ENCODE data around the gene GRIA1.

GRIA1 gene

DNA sequence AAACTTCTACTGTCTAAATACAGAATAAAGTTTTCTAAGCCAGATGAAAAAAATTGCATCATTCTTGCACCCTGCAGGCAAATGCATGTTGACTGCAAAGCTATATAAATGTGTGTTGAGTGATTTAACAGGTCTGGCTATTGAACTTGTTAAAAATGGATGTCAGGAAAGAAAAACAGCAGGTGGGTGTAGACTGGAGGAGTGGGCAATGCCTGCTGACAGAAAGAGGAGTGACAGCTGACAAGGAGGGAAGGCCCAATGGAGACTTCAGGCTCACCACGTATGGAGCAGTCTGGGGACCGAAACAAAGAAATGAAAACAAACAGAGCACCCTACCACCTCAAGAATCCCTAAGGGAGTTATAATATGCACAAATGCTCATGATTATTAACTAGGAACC lies 127.8 kb downstream of the GRIA1 start:
- DNase-seq = no peak

DNA sequence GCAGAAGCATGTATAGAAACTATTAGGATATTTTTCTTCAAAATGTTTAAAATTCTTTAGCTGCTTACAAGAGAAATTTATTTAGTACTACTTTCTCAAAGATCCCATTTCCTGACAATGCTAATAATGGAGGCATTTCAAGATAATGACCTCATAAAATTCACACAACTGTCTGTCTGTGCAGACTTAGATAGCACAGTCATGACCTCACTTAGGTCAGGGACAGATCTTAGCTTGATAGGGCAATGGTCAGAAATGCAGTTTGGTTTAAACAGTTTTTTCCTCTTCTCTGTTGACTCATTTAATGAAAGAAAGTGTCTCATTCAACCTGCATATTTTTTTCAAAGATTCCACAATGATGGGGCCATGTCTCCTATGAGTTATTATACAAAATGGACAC lies 128.4 kb downstream of the GRIA1 start:
- no peak for DNase-seq

DNA sequence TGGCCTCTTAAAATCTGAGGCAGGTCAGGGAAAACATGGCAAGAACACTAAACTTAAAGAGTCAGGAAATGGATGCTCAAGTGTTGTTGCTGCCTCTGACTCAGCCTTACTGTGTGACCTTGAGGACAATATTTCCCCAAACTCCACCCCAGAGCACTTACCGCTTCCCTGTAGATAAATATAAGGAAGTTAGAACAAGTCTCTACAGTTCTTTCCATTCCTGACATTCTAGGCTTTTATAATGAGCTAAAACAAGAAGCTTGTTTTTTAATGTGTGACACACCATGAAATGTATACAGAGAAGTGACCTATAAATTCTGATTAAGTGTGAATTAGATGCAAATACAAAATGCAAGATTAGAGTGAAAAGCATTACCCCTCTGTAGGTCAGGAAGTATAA lies 129.3 kb downstream of the GRIA1 start:
- no peak for DNase-seq

DNA sequence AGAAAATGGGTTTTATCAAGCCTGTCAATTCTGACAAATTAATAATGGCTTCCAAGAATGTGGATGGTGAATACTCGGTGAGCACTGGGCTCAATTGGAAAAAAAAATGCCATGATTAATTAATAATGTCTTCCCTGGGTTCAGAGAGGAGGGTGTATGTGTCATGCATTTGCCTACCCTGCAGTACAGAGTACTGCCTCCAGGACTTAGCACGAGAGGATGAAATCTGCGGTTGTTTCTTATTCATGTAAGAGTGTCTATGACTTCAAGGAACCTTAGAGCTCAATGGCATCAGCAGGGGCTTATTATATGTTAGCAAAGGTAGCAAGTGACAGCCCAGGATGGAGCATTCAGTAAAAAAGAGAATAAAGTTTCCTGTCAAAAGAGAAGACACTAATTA lies 132.7 kb downstream of the GRIA1 start:
- DNase-seq = no peak

DNA sequence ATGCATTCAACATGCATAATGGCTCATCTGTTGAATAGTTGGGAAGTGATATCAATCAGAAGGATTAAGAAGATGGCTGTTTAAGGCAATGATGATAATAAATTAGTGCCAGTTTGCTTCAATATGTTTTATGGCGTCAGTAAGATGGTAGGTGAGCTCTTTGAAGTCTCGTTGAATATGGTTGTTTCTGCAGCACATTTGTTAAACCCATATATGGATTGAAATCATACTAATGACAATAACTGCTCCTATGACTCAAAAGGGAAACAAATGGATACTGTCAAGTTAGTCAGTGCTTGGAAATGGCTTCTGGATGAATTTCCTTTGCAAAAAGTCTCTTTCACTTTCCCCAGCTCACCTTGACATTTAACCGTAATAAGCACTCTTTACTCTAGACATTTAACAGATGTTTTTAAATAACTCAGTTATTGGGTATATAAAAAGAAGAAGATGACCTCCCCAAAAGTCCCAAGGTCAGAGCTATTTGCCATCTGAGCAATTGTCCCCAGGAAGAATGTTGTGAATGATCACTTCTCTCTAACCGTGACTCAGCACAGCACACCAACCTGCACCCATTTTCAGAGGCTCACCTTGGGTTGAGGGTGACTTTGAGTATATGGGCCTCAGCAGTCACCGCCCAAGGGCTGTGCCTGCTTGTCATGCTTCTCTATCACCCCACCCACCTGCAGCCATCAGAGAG lies 133.4 kb downstream of the GRIA1 start:
- DNase-seq = no peak

DNA sequence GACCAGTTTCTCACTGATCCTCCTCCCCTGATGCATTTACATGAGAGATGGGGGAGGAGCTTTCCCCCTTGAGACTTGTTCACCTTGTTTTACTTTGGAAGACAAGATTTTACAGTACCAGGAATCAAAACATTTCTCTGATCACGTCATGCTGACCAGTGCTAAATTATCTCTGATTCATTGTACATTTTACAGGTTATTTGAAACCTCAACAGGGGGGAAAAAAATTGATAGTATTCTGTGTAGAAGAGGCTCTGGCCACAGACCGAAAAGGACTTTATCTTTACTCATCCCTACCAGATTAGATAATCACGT lies 133.9 kb downstream of the GRIA1 start:
- DNase-seq = no peak

DNA sequence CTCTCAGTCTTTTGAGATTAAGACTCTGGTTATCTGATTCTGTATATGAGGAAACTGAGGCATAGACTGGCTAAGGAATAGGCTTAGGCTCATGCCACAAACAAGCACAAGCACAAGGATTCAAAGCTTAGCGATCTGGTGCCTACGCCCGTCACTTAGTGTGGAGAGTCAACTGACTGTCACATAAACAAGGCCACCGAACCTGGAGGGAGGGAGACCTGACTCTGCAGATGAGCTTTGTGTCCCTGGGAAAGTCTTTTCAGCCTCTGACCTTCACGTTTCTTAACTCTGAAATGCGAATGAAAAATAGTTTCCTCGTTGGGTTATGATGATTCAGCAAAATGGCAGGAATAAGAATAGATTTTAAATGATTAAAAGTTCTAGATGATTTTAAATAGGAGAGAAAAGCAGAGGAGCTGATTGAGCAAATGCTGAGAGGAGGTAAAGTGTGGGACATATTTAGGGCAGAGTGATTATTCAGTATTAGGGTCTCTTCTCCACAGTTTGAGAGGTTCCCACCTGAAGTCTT lies 135.4 kb downstream of the GRIA1 start:
- DNase-seq = no peak

DNA sequence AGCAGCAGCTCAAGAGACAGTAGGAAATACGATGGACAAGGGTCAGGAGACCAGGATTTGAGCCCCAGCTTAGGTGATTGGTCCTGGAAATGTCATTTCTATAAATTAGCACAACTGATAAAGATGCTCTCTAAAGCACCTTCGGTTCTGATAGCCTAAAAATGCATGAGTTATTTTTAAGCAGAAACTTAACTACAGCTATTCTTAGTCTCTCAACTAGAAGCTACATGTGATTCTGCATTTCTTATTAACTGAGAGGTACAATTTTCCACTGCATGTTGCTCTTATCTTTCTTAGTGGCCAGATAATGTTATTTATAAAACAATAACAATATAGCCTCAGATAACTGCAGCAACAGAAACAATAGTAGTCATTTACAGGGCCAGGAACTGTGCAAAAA lies 136.4 kb downstream of the GRIA1 start:
- no peak for DNase-seq

DNA sequence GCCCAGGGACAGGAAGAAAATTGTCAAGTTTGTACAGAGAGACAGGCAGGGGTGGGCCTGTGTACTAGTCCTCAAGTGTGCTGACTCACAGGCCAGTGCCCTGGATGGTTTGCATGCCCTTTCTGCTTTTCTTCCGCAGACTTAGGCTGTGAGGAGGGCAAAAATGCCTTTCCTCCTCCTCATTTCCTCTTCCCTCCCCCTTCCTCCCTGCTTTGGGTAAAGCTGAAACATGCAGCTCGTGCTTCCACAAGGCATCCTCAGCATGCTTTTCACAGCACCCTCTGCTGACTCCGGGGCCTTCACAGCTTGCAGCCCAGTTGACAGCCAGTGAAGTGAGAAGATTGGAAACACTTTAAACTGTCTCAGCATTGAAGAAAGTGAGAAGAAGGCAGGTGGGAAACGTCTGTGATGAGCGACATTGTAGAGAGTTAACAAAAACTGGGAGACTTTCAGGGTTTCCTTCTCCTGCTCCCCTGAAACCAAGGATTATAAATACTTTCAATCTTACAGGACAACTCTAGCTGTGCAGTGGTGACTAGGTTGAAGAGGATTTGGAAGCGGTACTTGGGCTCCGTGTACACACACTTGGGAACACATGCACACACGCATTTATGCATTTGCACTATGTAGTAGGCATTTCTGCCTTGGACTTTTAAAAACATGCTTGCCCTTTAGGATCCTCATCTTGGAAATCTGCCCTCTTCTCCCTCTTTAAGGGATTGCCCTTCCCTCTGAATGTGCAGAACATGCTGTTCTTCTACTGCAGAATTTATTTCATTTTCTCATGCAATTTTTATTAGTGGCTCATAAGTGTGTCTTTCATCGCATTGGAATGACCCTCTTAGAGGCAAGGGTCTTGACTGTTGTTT lies 138.8 kb downstream of the GRIA1 start:
- DNase-seq = no peak

DNA sequence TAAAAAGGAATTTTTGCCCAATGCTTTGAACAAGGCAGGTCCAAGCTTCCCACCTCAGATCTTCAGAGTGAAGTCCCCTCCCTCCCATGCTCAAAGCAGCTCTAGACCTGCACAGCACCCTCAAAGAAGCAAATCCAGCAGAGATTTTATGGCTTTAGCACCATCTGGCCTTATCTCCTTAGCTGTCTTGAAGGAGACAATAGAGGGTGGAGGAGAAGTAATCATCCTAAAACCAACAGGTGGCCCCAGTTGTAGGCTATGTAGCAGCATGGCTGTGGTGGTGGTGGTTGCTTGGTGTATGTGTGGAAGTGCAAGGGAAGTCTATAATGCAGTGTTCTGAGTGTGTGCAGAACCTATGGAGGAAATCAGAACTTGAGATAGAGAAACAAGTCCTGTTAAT lies 140.1 kb downstream of the GRIA1 start:
- DNase-seq = no peak

DNA sequence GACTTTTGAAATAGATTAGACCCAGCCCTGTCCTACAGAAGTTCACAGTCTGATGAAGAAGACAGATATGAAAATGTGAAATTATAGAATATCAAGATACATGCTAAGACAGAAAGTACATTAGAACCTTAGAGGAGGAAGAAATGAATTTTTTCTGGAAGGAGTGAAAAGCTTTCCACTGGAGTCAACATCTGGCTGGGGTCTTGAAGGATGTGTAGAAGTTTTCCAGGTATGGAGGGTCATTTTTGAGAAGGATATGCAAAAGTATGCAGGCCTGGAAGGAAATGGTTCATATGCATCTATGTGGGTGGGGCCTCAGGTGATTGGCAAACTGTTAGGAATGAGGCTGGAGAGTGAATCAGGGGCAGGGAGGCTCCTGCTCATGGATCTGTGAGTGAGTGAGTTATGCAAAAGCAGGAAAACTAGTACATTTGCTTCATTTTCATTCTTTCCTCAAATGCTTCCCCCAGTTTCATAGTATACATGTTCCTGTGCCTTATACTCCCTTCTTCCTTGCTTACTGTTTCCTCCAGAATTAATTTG lies 142.3 kb downstream of the GRIA1 start:
- no peak for DNase-seq

DNA sequence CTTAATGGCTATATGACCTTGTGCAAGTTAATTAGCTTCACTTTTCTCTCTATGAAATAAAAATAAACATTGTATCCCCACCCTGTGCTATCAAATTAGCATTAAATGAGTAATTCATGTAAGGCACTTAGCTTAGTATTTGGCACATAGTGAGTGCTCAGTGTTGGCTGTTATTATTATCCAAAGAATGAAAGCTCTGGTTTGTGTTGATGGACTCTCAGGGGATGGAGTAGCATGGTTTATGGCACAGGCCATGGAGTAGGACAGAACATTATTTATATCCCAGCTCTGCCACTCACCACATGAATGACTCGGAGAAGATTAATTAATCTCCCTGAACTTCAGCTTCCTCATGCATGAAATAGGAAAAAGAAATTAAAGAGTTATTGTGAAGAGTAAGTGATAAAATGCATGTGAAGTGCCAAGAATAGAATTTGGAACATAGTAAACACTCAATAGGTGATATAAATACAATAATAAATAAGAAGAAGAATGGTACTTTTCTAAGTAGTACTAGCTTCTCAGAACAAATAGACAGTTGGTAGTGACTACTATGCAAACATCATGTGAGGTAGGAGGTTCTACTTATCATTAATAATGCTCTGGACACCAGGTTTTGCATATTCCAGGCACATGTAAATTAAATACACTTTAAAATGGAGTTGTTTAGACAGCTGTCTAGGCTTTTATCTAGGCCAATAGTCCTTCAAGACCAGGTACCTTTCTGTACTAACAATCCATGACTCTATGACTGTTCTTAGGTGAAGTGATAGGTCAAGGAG lies 146.4 kb downstream of the GRIA1 start:
- DNase-seq = no peak

DNA sequence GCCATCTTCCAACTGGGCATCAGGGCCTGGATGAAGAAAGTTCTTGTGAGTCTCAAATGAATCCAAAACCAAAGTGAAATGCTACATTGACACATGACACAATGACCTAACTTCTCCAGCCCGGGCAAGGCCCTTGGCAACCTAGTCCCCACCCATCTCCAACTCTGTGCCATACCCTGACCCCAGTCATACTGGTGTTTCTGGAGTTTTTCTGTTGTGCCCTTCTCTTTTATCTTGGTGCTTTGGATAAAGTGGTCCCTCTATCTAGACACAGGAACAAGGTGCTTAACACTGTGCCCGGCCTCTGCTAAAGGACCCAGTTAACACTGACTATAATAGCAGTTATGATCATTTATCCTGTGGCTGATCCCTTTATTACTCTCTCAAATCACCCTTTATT lies 149.8 kb downstream of the GRIA1 start:
- no peak for DNase-seq

DNA sequence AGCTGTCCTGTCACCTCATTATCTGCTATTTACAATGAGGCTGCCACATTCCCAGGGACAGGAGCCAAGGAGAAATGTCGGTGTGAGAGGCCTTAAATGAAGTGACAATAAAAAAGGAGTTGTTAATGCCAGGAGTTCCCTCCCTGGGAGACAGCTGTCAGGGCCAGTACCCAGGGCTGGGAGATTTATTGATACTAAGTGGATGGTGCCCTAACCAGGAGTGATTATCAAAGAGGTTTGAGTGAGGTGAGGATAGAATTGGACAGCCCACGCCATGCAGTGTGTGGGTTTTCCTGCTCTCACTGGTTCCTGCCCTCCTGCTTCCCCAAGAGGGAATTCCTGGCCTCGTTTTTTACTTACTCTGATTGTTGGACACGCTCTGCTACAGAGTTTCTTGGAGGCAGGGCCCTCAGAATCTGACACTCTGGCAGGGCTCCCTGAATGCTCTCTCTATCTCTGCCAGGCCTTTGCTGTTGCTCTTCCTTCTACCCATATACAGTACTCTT lies 150.8 kb downstream of the GRIA1 start:
- no peak for DNase-seq

DNA sequence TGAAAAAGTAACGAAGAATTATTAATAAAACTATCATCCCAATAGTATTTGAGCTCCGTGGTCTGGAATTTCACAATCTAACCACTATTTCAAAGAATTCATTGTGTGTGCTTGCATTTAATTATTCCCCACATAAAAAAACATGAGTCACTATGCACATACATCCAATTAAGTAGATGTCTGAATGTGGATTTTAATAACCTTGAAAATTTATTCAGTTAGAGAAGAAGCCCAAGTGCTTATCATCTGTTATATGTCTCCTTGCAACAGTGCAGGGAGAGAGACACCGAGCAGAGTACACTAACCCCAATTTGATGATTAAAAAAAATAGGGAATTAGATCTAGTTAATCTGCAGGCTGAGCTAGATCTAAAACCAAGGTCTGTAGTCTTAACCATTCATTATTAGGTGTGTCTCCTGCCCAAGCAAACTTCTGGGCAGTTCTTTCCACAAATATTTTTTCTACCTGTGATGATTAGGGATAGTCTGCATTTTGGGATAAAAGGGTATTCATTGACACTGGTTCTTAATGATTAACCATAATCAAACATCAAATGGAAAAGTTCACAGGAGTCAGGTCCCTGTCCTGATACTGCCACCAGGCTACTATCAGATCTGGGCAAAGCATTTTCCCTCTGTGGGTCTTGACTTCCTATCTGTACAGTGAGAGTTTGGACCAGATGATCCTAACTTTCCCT lies 164.2 kb downstream of the GRIA1 start:
- DNase-seq = no peak

DNA sequence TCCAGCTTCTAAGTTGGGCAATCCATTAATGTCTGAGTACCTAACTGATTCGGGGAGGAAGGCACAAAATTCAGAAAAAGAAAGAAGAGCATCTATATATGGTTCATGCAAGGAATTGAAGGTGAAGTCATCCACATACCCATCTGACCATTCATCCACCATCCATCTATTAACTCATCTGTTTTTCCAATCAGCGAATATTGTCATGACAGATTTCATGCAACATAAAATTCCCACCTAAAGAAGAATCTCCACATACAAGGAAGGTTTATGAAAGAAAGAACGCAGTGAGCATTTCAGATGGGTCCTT lies 164.7 kb downstream of the GRIA1 start:
- DNase-seq = no peak

DNA sequence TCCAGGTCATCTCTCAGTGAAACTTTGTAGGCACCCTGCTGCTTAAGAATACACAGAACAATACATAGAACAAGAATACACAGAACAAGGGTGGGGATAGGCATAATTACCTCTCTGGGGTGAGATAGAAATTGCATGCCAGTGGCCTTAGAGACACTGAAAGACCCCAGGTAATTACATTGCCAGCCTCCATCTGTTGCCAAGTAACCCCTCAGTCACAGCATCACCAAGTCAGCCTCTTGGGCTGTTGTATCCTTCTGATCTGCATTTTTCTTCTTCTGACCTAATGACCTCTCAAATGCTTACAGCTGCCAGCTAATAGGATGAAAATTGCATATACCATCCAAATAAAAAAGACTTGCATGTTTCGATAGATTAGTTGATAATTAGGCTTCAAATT lies 167.7 kb downstream of the GRIA1 start:
- no peak for DNase-seq

DNA sequence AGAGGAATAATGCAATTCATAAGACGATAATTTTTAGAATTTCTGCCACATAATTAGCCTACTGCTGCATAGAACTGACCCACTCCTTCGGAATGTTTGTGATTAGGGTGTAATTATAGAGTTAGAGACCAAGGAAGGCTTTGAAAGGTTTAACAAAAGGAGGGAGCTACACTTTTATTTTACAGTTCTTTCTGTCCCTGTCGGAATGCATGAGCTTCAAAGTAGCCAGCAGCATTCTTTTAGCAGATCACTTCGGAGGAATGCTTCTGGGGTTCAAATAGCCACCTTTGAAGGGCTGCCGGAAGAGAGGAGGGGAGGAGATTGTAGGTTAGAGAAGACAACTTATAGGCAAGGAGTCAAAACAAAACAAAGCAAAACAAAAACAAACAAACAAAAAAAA lies 168.1 kb downstream of the GRIA1 start:
- DNase-seq = no peak

DNA sequence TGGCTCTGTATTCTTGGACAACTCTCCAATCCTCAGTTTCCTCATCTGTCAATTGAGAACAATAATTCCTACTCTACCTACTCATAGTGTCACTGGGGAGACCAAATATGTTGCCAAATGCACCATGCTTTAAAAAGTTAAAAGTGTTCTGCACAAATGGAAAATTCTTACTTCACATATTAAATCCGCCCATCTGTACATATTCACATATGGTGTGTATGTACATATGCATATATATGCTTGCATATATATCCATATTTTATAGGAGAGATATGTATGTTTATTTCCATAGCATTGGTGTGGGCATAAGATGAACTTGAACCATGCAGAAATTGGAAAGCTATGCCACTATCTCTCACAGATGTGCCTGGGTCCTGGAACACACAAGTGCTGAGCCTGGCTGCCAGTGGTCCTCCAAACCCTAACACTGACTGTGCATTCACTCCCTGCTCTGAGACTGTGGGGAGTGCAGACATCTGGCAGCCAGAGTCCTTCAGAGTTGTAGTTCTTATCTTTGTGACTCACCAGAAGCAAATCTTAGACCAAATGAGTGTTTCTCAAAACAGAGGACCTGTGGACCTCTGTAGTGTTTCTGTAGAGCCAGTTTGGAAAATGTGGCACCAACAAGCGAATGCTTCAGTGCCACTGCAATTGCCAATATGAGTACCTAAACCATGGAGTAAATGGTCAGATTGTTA lies 168.7 kb downstream of the GRIA1 start:
- DNase-seq = no peak

DNA sequence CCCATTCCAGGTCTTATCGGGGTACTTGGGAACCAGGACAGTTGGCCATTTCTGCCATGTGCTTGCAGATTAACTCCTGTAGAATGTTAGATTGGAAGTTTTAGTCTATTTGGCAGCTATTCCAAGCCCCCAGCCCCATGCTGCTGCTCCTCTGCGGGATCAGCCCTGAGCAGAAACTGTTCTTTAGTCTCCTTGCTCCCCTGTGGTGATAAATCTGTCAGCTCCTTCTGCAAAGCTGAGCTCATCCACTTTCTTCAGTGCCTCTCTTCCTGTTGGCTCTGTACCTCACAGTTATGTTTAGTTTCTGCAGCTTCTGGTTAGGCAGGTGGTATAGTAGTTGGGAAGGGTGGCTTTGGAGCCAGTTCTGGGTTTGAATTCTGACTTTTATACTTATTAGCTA lies 170.4 kb downstream of the GRIA1 start:
- DNase-seq = no peak

DNA sequence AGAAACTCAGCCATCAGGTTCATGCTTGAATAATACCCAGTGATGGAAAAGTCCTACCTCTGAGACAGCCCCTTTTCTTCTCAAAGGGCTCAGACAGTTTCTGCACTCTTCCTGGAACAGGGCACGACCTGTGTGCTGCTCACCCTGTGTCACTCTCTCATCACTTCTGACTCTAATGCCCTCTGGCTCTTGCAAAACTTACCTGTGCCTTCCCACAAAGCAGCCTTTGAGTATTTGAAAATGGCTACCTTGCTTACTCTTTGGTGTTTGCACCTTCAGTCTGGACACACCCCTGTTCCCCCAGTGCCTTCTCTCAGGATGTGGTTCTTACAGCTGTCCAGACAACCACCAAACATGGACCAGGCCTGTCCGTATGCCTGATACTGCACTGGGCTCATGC lies 171.4 kb downstream of the GRIA1 start:
- DNase-seq = no peak

DNA sequence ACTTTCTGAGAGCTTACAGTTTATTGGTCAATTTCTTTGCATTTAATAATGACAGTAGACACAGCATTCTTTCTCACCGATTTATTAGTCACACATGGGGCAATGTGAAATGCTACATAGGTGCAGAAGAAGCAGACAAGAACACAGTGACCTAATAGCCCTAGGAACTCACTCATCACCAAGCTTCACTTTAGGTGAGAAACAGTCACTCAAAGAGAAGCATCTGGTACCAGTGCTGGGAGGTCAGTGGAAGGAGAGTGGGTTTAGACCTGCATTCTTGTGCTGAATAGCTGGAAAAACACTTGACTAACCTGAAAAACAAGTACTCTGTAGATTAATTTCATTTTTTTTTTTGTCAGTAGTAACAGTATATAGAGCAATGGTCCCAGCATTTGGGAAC lies 179.6 kb downstream of the GRIA1 start:
- no peak for DNase-seq

All from activated naive CD4-positive, alpha-beta T cell treated with Interleukin-2 at 50 U/mL for 16 hours (primary cell).